Measurements from ENCODE around the gene THADA.
A peak's percentile ranks its signal among the peaks of the same experiment; 100 is the strongest.

THADA gene

GRCh38 chr2:43224571-43225092, 371.2 kb downstream of the THADA start:
- no peak for DNase-seq (ENCODE audit: low read depth in 2 of 2)

- peak; percentile 43 to 45 for DNase-seq (ENCODE audit: low read depth in 2 of 2)
Observed at GRCh38 chr2:43224131-43224570, 371.7 kb downstream of the THADA start.

GRCh38 chr2:43223521-43224001, 372.3 kb downstream of the THADA start:
- no peak for DNase-seq (ENCODE audit: low read depth in 2 of 2)

GRCh38 chr2:43222475-43223309, 373.1 kb downstream of the THADA start:
- DNase-seq (ENCODE audit: low read depth in 2 of 2) = no peak

GRCh38 chr2:43221763-43222474, 373.9 kb downstream of the THADA start:
- DNase-seq (ENCODE audit: low read depth in 2 of 2) = peak in 1 of 2 donors; percentile 14

GRCh38 chr2:43221124-43221762, 374.6 kb downstream of the THADA start:
- no peak for DNase-seq (ENCODE audit: low read depth in 2 of 2)

- no peak for DNase-seq (ENCODE audit: low read depth in 2 of 2)
Observed at GRCh38 chr2:43220760-43221123, 375.1 kb downstream of the THADA start.

GRCh38 chr2:43220229-43220751, 375.5 kb downstream of the THADA start:
- DNase-seq (ENCODE audit: low read depth in 2 of 2) = no peak

- DNase-seq (ENCODE audit: low read depth in 2 of 2) = peak in 1 of 2 donors; percentile 55
Observed at GRCh38 chr2:43219383-43220228, 376.2 kb downstream of the THADA start.

GRCh38 chr2:43218702-43219382, 377.0 kb downstream of the THADA start:
- peak in 1 of 2 donors; percentile 60 for DNase-seq (ENCODE audit: low read depth in 2 of 2)

- no peak for DNase-seq (ENCODE audit: low read depth in 2 of 2)
Observed at GRCh38 chr2:43218155-43218701, 377.6 kb downstream of the THADA start.

- DNase-seq (ENCODE audit: low read depth in 2 of 2) = no peak
Observed at GRCh38 chr2:43217228-43218154, 378.3 kb downstream of the THADA start.

GRCh38 chr2:43216629-43217028, 379.2 kb downstream of the THADA start:
- DNase-seq (ENCODE audit: low read depth in 2 of 2) = no peak

GRCh38 chr2:43215673-43216255, 380.1 kb downstream of the THADA start:
- DNase-seq (ENCODE audit: low read depth in 2 of 2) = no peak

GRCh38 chr2:43214253-43214652, 381.6 kb downstream of the THADA start:
- no peak for DNase-seq (ENCODE audit: low read depth in 2 of 2)

- DNase-seq (ENCODE audit: low read depth in 2 of 2) = no peak
Observed at GRCh38 chr2:43212931-43213330, 382.9 kb downstream of the THADA start.

- no peak for DNase-seq (ENCODE audit: low read depth in 2 of 2)
Observed at GRCh38 chr2:43212216-43212835, 383.5 kb downstream of the THADA start.

Data from stimulated activated CD4-positive, alpha-beta T cell treated with anti-CD3 and anti-CD28 coated beads, Interleukin-1b, Interleukin-23, amount 100 ng/mL, for 1 hour (primary cell).